SK-N-DZ (cell line): Measurements from ENCODE around the gene PDIA6. TPM values are rescaled to one million over a fixed set of nuclear protein-coding genes. Genes with fewer than 3 reads are reported as not detected.
A peak's percentile ranks its signal among the peaks of the same experiment; 100 is the strongest.

ENCODE experiments used
- DNase-seq: peaks from one replicate; pipeline ENCODE4 v3.0.0-alpha.2; 2015; ENCODE audit warnings: low spot score
- polyA plus RNA-seq, 2 experiments: library from polyadenylated mRNA; depleted of rRNA; stranded (reverse); fragments of >200 nt; gene quantifications; 2 replicates each; pipeline ENCODE4 v1.2.3, GENCODE V29; 2014

Gene PDIA6
- 211 and 220 TPM in 2 replicates for polyA plus RNA-seq (2014; cell fraction: cytosol; rRNA removed)
- polyA plus RNA-seq (2014; cell fraction: nucleus; rRNA removed), result 71.4 and 93.1 TPM in 2 replicates

- DNase-seq, result peak; percentile 95
Observed at GRCh38 chr2:10812362-10813162, at the start of gene PDIA6. PDIA6 (minus strand) TSS chr2:10812785; CDS start chr2:10812696, 89 bp downstream.

- no peak for DNase-seq
Observed at GRCh38 chr2:10862330-10862729, 49.7 kb upstream of the PDIA6 start.

GRCh38 chr2:10861765-10862164 lies 49.2 kb upstream of the PDIA6 start:
- no peak for DNase-seq

- no peak for DNase-seq
Observed at GRCh38 chr2:10860814-10861325, 48.3 kb upstream of the PDIA6 start.

GRCh38 chr2:10860081-10860813 lies 47.7 kb upstream of the PDIA6 start:
- no peak for DNase-seq

GRCh38 chr2:10859278-10859677 lies 46.7 kb upstream of the PDIA6 start:
- DNase-seq, result no peak

- no peak for DNase-seq
Observed at GRCh38 chr2:10848541-10848940, 36.0 kb upstream of the PDIA6 start.

GRCh38 chr2:10847008-10847407 lies 34.4 kb upstream of the PDIA6 start:
- no peak for DNase-seq

- no peak for DNase-seq
Observed at GRCh38 chr2:10846110-10846861, 33.7 kb upstream of the PDIA6 start.

GRCh38 chr2:10845640-10846039 lies 33.1 kb upstream of the PDIA6 start:
- DNase-seq, result no peak

- DNase-seq, result peak; percentile 24
Observed at GRCh38 chr2:10844097-10844496, 31.5 kb upstream of the PDIA6 start.

GRCh38 chr2:10842506-10842905 lies 29.9 kb upstream of the PDIA6 start:
- DNase-seq, result no peak

GRCh38 chr2:10841547-10842219 lies 29.1 kb upstream of the PDIA6 start:
- no peak for DNase-seq

- DNase-seq, result no peak
Observed at GRCh38 chr2:10839813-10840212, 27.2 kb upstream of the PDIA6 start.

GRCh38 chr2:10838734-10839133 lies 26.1 kb upstream of the PDIA6 start:
- DNase-seq, result no peak

- no peak for DNase-seq
Observed at GRCh38 chr2:10837298-10838266, 25.0 kb upstream of the PDIA6 start.

- DNase-seq, result peak; percentile 44
Observed at GRCh38 chr2:10835052-10835970, 22.7 kb upstream of the PDIA6 start.

GRCh38 chr2:10834068-10834655 lies 21.6 kb upstream of the PDIA6 start:
- DNase-seq, result no peak
